Measurements from ENCODE around the gene TTLL5.
"Not testable (repeated sequence)": the region's sequence is repeated elsewhere in the genome, so short reads cannot be mapped to it uniquely, and the experiment has no call there.

The TTLL5 gene

DNA sequence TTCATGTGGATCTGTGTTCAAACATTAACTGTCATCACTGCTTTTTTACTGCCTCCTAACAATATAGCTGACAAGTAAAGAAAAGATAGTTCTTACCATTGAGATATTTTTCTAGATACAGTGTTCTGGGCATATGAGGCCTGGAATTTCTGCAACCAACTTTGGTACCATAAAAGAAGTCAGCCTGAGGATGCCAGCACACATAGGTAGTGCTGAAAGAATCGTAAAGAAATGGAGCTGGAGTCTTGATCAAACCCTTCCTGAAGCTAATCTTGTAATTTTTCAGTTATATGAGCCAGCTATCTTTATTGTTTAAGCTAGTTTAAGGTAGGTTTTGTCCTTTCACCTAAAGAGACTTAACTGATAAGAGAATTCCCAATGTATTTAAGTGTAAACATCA lies 11.7 kb upstream of the TTLL5 start:
- DNase-seq = no peak

- DNase-seq = no peak
Measured at GRCh38 chr14:75649773-75650172, 11.3 kb upstream of the TTLL5 start.

DNA sequence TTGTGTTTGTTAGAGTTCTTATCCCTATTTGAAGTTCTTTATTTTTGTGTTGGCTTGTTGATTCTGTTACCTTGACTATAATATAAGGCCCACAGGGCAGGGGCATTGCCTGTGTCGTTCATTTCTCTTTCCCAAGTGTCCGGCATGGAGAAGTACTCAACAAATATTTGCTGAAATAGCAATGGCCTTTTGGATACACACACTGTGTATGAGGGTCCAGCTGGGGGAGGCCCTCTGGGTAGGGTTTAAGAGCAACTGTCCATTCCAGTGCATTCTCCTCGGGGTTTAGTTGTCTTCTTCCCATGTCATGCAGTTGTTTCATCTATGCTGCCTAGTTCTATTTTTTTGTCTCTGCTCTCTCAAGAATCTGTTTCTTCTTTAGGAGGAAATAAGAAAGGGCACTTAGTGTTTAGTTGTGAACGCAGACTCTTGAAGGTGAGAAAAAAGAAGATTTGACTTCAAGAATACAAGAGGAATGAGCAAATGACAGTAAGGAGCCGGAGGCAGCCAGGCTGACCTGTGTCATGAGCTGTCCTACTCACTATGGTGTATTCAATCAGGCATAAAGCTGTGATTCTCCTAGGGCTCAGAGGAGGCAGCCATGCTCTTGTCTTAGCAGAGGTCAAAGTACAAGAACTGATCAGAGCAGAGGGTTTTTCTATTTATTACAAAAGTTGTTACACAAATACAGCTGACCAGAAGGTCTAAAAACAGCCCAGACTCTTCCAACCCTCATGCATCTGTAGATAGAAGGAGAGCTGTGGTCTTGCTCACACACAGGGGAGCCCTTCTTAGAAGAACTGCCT lies 10.6 kb upstream of the TTLL5 start:
- DNase-seq = no peak

DNA sequence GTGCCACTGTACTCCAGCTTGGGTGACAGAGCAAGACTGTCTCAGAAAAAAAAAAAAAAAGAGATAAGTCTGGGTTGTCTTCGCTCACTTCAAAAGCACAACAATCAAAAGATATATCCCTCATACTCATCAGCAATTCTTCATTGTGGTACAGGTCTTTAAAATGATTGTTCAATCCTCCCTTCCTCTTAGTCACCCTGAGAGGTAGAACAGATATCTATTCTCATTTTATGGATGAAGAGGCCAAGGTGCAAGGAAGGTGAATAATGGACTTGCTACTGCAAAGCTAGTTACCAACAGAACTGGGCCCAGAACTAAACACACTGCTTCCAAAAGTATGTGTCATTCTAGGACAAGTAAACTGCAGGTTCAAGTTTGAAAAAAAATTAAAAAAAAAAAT lies 7.5 kb upstream of the TTLL5 start:
- no peak for DNase-seq

- peak; percentile 82 for DNase-seq
Measured at GRCh38 chr14:75654127-75654732, 6.8 kb upstream of the TTLL5 start.

DNA sequence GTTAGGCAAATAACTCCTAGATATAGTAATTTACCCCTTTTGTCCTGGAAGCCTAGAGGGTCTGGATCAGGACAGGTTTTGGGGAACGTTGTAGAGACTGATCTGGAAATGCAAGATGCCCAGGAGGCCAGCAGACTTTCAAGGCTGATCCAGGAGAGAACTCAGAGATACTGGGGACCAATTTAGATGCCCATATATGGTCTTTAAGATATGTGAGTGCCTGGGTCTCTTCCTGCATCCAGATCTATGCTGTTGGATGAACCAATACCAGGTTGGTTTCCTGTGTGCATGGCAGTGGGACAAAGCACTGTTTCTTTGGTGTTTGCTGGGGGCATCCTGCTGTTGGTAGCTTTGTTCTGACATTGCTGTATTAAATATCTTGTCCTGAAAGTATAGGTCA lies 5.8 kb upstream of the TTLL5 start:
- no peak for DNase-seq

GRCh38 chr14:75657331-75657730 lies 3.7 kb upstream of the TTLL5 start:
- no peak for DNase-seq

DNA sequence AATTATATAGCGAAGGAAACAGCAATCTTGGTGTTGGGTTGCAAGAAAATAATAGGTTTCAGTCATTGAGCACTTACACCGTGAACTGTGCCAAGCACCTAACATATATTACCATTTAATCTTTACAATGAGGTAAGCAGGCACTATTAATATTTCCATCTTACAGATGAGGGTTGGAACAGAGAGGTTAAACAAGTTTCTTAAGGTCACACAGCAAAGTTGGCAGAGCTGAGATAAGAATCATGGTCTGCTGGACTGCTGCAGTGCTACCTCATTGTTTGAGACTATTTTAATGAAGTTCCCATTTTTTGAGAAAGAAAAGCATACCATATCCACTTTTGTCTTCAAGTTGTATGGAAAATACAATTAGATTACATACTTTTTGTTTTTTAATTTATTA lies 2.1 kb upstream of the TTLL5 start:
- no peak for DNase-seq

DNA sequence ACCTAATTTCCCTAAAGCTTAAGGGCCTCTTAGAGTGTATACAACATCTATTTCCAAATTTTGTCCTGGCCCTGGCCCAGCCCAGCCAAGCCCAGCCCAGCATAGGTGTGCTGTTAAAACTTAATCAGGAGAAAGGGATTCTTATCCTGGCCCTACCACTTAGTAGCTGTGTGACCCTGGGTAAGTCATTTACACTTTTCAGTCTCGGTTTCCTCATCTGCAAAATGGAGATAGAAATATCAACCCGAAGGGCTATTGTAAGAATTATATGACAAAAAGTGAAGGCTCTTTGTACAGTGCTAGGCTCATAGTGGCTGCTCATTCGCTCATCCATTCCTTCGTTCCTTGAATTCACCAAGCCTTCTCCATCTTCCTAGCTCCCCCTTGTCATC lies 812 bp upstream of the TTLL5 start:
- DNase-seq = no peak

DNA sequence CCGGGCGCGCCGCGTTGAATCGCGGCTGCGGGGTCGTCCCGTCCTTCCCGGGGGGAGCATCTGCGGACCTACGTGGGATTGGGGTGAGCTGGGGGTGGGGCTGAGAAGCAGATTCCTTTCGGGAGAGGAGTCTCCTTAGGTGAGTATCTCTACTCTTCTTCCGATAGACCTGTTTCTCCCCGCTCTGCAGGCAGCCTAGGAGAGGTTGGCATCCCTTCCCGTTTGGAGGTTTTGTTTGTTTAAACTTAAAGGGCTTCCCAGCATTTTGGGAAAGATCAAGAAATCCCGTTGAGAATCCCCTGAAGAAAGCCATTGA lies 411 bp downstream of the TTLL5 start:
- DNase-seq = peak; percentile 1

- DNase-seq = no peak
Measured at GRCh38 chr14:75662966-75663365, 1.9 kb downstream of the TTLL5 start.

DNA sequence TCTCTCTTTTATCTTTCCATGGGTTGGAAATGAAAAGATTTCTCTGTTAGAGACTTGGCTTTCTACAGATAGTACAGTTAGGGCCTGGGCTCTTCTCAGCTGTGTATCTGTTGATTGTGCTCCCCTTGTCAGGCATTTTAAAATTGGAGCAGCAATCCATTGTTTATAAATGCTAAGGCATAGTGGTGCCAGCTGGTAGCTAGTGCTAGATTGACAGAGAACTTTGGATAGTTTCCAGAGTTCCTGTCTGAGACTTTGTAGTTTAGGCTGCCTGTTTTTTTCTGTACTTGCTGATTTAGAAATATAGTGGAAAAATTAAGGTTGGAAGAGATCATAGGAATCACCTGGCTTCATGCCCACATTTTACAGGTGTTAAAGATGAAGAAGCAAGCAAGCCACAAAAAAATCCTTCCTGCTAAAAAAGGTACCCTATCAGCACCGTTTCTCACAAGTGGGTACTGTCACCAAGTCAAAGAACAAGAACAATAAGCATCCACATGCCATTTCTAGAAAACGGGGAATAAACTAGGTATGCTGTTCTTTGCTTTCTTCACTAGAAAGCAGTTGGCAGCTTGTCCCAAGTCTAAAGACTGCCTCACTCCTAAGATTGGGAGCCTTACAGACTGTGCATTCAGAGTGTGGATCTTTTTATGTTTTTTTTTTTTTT lies 6.2 kb downstream of the TTLL5 start:
- DNase-seq = no peak

DNA sequence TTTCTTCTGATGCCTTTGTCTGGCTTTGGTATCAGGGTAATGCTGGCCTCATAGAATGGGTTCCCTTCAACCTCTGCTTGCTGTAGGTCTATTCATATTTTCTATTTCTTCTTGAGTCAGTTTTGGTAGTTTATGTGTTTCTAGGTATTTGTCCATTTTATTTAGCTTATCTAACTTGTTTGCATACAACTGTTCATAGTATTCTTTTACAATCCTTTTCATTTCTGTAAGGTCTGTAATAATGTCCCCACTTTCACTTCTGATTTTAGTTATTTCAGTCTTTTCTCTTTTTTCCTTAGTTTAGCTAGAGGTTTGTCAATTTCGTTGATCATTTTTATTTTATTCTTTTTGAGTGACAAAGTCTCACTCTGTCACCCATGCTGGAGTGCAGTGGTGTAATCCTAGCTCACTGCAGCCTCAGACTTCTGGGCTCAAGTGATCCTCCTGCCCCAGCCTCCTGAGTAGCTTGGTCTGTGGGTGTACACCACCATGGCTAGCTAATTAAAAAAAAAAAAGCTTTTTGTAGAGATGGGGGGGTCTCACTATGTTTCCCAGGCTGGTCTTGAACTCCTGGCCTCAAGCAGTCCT lies 11.7 kb downstream of the TTLL5 start:
- no peak for DNase-seq

DNA sequence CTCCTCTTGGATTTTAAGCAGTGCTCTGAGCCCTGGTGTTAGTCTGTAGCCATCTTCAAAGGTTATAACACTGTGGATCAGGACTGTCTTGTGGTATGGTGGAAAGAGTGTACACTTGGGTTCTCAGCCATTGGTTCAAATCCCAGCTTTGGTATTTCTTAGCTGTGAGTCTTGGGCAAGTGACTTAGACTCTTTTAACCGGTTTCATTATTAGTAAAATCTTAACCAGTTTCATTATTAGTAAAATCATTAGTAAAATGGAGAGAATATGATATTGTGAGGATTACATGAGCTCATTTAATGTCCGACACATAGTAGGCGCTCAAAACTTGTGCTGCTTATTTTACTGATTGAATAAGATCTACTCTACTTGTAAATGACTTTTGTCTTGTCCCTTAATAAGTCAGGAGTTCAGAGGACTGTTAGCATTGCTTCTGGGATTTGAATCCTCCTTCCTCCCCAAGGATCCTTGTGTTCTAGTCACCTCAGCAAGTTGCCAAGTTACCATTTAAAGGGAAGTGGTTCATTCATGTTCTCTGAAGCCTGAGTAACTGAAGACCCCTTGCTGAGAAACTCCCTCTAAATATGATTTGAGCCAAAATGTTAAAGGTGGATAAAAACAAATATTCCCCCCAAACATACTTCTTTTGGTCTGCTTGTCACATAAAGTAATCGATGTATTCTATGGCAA lies 12.4 kb downstream of the TTLL5 start:
- DNase-seq = no peak

GRCh38 chr14:75675265-75675960 lies 14.4 kb downstream of the TTLL5 start:
- DNase-seq = no peak

- no peak for DNase-seq
Measured at GRCh38 chr14:75685910-75686309, 24.9 kb downstream of the TTLL5 start.

DNA sequence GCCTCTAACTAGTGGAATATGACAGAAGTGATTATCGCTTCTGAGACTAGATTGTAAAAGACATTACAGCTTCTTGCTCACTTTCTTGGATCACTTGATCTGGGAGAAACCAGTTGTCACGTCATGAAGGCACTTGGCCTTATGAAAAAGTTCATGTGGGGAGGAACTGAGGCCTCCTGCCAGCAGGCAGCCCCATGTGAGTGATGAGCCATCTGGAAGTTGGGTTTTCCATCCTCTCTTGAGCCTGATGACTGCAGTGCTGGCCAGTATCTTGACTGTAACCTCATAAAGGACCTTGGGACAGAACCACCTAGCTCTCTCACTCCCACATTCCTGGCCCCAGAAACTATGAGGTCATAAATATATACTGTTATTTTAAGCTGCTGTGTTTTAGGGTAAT lies 28.0 kb downstream of the TTLL5 start:
- DNase-seq = no peak

DNA sequence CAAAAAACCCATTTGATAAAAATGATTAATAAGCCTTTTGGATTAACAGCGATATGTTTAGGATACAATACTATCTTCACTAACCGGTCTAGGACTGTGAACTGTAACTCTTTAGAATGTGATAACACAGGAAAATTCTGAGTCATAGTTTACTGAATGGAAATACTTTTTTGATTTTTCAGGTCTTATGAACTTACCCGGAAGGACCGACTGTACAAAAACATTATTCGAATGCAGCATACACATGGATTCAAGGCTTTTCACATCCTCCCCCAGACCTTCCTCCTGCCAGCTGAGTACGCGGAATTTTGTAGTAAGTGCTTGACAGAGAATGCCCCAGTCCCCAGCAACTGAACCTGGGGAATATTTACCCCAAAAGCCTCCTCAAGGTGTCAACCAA lies 29.0 kb downstream of the TTLL5 start:
- no peak for DNase-seq

- DNase-seq = not testable (repeated sequence)
Measured at GRCh38 chr14:75695025-75695424, 34.0 kb downstream of the TTLL5 start.

GRCh38 chr14:75697386-75697785 lies 36.3 kb downstream of the TTLL5 start:
- no peak for DNase-seq

DNA sequence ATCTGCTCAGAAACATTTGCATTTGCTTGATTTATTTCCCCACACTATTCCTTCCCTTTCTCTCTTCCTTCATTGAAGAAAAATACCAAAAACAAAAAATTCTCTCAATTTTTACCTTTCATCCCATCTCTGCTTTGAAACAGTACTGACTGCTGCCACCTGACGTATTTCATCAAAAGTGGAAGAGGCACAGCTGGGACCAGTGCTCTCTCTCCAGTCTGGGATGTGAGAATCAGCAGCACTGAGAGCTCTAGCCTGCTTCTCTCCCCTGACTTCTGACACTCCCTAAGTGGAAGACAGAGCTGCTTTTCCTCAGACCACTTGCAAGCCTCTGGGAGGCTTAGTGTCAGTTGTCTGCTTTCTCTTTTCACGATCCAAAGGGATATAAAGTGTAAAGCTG lies 36.9 kb downstream of the TTLL5 start:
- DNase-seq = no peak

DNA sequence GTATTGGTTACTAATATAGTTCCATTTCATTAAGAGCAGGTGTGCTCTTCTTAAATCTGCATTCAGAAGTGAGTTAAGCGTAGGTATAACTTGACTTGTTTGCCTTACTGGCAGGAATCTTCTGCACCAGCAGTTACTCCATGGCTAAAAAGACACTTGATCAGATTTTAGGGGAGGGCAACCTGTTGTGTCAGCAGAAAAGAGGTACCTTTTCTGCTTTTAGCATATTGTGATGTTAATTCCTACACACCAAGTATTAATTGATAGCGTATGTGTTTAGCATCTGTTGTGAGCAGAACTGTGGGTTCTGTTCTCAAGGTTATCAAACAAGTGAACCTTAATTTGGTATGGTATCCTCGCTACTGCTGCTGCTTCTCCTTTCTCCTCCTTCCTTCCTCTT lies 38.3 kb downstream of the TTLL5 start:
- no peak for DNase-seq

DNA sequence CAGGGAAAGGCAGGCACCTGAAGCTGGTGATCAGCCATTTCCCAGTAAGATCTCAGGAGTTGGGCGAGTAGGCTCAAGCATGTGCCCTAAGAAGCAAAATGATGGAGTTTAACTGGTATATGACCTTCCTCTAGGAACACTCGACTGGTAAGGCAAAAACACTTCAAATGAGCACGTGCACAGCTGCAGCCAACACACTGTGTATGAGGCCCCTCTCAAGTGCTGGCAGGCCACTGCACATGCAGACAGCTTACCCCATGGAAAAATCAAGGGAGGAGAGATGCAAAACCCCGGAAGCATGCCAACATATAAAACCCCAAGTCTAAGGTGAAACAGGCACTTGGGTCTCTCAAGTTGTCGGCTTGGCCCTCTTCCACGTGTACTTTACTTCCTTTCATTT lies 39.2 kb downstream of the TTLL5 start:
- DNase-seq = no peak

All from CD4-positive, alpha-beta T cell treated with Interleukin-4 for 4 hours (primary cell).